ENCODE measurements around the gene GDAP2.

The GDAP2 gene, protein sequence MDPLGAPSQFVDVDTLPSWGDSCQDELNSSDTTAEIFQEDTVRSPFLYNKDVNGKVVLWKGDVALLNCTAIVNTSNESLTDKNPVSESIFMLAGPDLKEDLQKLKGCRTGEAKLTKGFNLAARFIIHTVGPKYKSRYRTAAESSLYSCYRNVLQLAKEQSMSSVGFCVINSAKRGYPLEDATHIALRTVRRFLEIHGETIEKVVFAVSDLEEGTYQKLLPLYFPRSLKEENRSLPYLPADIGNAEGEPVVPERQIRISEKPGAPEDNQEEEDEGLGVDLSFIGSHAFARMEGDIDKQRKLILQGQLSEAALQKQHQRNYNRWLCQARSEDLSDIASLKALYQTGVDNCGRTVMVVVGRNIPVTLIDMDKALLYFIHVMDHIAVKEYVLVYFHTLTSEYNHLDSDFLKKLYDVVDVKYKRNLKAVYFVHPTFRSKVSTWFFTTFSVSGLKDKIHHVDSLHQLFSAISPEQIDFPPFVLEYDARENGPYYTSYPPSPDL

DNA sequence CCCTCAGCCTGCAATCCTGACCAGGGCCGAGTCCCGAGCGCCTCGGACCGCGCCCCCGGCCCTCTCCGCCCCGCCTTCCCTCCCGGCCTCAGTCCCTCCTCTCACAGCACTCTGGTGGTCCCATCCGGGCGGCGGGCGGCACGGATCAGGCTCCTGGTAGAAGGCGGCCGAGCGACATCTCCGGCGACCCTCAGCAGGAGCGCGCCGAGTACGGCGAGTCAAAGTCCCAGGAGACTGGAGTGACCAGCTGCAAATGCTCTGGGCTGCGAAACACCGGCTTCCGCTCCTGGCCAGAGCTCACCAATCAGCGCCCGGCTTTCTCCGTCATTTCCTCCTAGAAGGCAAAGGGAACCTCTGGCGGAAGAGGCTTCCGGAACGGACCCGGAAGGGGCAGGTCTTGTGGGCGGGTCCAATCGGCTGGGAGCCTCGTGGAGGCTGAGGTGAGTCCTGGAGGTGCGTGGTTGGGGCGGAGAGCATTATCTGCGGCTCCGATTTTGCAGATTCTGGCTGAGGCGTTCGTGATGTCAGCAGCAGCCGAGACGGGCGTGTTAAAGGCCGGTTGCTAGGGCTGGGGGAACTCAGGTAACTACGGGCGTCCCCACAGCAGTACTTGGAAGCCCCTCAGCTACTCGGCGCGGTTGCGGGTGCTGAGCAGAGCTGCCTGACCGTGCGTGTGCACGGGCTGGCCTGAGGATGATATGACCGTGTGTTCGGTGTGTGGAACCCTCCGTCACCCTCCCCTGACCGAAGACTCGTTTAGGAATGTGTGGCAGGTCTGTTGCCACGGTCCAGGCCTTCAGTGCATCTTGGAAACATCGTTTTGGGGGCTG is at the start of gene GDAP2, which contains the start of gene WDR3:
Gene GDAP2, minus strand, starts transcription at position 279 of the 830 bp plus-strand sequence. CDS start 9,264 bp downstream, outside the sequence.
Gene WDR3, plus strand, starts transcription at position 397 of the 830 bp plus-strand sequence. CDS start 3,581 bp downstream, outside the sequence.
- TF ChIP-seq, protein P1, sequence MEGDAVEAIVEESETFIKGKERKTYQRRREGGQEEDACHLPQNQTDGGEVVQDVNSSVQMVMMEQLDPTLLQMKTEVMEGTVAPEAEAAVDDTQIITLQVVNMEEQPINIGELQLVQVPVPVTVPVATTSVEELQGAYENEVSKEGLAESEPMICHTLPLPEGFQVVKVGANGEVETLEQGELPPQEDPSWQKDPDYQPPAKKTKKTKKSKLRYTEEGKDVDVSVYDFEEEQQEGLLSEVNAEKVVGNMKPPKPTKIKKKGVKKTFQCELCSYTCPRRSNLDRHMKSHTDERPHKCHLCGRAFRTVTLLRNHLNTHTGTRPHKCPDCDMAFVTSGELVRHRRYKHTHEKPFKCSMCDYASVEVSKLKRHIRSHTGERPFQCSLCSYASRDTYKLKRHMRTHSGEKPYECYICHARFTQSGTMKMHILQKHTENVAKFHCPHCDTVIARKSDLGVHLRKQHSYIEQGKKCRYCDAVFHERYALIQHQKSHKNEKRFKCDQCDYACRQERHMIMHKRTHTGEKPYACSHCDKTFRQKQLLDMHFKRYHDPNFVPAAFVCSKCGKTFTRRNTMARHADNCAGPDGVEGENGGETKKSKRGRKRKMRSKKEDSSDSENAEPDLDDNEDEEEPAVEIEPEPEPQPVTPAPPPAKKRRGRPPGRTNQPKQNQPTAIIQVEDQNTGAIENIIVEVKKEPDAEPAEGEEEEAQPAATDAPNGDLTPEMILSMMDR (IDR thresholded peaks at IDR 0.05; ENCODE audit: low read depth, low read length) = no peak
- H3K27me3 ChIP-seq (ENCODE audit: insufficient read depth, low read depth, severe bottlenecking) = no peaks in the 10 kb centered on the region

DNA sequence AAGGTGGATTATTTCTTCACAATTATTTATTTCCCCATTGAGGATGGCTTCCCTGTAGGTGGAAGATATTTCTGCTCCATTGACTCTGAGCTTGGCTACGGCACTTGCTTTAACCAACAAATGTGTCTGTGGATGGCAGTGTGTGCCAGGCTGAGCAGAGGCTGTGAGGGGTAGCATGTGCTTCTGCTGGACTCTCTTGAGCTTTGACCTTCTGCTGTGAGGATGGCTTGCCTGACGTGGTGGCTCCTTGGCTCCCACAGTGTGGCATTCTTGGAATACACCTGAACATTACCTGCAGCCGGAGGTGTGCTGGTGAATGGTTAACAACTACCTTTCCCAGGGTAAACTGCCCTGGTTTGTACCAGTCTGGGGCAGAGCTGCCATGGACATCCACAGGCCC is 47.0 kb upstream of the GDAP2 start:
- Histone ChIP-seq H3K9me3 (ENCODE audit: severe bottlenecking) (no peaks in the 10 kb centered on the region), H3K27me3 (ENCODE audit: insufficient read depth, low read depth, severe bottlenecking) (no peaks in the 10 kb centered on the region), H3K36me3 (no peaks in the 10 kb centered on the region), H3K27ac (no peak overlapping the region), H3K4me3 (ENCODE audit: low read depth, low read length) (no peak overlapping the region)
- no peak for DNase-seq
- TF ChIP-seq, protein P1 (IDR thresholded peaks at IDR 0.05; ENCODE audit: low read depth, low read length) = no peak

More for the DNA sequence above, at the start of gene GDAP2, which contains the start of gene WDR3:
- H3K9me3 ChIP-seq (ENCODE audit: severe bottlenecking) = no peaks in the 10 kb centered on the region
- peak within 1 kb of the TSS; percentile 99 for H3K4me3 ChIP-seq (ENCODE audit: low read depth, low read length)
- H3K36me3 ChIP-seq = peaks cover 7% of the 10 kb centered on the region
- DNase-seq = peak; percentile 97
- peak within 1 kb of the TSS; percentile 66 for H3K27ac ChIP-seq

DNA sequence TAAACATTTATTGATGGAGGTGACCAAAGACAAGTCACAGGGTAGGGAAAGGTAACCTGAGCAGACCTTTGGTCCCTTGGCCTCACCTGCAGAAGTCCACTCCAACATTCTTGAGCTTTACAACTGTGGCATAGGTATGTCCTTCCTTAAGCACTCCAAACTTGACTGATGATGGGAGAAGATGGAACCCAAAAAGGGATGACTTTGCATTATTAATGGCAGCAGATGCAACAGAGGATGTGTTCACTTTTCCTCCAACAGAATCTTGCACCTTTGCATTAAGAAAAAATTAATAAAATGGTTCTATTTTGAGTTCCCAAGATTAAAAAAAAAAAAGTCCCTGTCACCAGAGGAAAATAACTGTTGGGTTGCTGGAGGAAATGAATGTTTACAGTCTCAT is 42.4 kb upstream of the GDAP2 start:
- no peak for DNase-seq
- no peak overlapping the region for H3K4me3 ChIP-seq (ENCODE audit: low read depth, low read length)
- H3K9me3 ChIP-seq (ENCODE audit: severe bottlenecking) = no peaks in the 10 kb centered on the region
- no peaks in the 10 kb centered on the region for H3K36me3 ChIP-seq
- TF ChIP-seq, protein P1 (IDR thresholded peaks at IDR 0.05; ENCODE audit: low read depth, low read length) = no peak
- no peak overlapping the region for H3K27ac ChIP-seq
- no peaks in the 10 kb centered on the region for H3K27me3 ChIP-seq (ENCODE audit: insufficient read depth, low read depth, severe bottlenecking)

DNA sequence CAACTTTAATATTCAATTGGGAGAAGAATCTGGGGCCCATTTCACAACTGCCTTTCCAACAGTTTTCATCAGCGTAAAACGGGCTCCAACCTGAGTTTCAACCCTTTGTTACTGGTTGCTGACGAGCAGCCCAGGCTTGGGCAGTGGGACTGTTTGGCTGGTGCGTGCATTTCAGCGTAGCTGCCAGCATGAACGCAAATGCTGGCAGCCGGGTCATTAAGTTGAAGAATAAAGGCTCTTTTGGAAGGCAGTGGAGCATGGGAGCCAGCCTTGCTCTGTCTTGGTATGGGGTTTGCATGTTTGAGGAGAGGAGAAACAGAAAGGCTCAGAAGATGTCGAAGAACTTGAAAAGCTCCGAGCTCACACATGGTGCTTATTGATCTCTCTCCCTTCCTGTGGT is 40.8 kb upstream of the GDAP2 start:
- H3K36me3 ChIP-seq = no peaks in the 10 kb centered on the region
- no peak for DNase-seq
- H3K27me3 ChIP-seq (ENCODE audit: insufficient read depth, low read depth, severe bottlenecking) = no peaks in the 10 kb centered on the region
- H3K27ac ChIP-seq = no peak overlapping the region
- H3K9me3 ChIP-seq (ENCODE audit: severe bottlenecking) = no peaks in the 10 kb centered on the region
- TF ChIP-seq, protein P1 (IDR thresholded peaks at IDR 0.05; ENCODE audit: low read depth, low read length) = no peak
- no peak overlapping the region for H3K4me3 ChIP-seq (ENCODE audit: low read depth, low read length)

DNA sequence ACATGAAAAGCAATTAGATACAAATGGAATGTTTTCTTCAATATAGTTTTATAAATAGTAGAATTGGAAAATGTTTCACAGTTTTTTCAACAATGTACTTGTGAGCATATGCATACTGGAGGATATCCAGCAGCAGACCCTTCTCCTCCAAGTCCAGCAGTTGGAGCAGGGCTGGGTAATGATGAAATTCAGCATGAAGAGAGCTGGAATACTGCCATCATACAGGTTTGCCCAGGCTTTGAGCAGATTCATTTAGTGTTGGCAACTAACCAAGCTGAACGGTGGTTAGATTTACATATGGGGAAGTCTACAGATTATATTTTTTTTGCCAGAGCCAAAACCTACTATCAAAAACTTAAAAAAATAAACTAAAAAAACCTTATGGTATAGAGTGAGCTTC is 38.5 kb upstream of the GDAP2 start:
- H3K36me3 ChIP-seq = peaks cover under 1% of the 10 kb centered on the region; the same call in 1 of the 2 replicates
- no peak overlapping the region for H3K4me3 ChIP-seq (ENCODE audit: low read depth, low read length)
- no peaks in the 10 kb centered on the region for H3K9me3 ChIP-seq (ENCODE audit: severe bottlenecking)
- DNase-seq = no peak
- no peak overlapping the region for H3K27ac ChIP-seq
- no peaks in the 10 kb centered on the region for H3K27me3 ChIP-seq (ENCODE audit: insufficient read depth, low read depth, severe bottlenecking)
- TF ChIP-seq, protein P1 (IDR thresholded peaks at IDR 0.05; ENCODE audit: low read depth, low read length) = no peak

Measured in WERI-Rb-1 (cell line).